Endothelial cell (in vitro differentiated cells): ENCODE results near the gene SMPD4. TPM values are rescaled to one million over a fixed set of nuclear protein-coding genes. Genes with fewer than 3 reads are reported as not detected.
"Not testable (repeated sequence)": the region's sequence is repeated elsewhere in the genome, so short reads cannot be mapped to it uniquely, and the experiment has no call there.

Source experiments
- DNase-seq: peaks from one replicate; pipeline ENCODE4 v3.0.0; 2021; ENCODE audit warnings: low spot score
- H3K27ac Mint-ChIP-seq: one replicate; pipeline ENCODE4 v1.8.0; 2021; ENCODE audit warnings: mixed read lengths, inconsistent platforms; ENCODE audit not compliant: unreplicated experiment
- H3K27me3 Mint-ChIP-seq: one replicate; pipeline ENCODE4 v1.8.0; 2021; ENCODE audit warnings: mild to moderate bottlenecking, moderate library complexity, mixed read lengths, inconsistent platforms; ENCODE audit not compliant: unreplicated experiment
- H3K36me3 Mint-ChIP-seq: one replicate; pipeline ENCODE4 v1.8.0; 2021; ENCODE audit warnings: mild to moderate bottlenecking, low read depth, mixed read lengths, inconsistent platforms; ENCODE audit not compliant: unreplicated experiment
- H3K4me1 Mint-ChIP-seq: one replicate; pipeline ENCODE4 v1.8.0; 2021; ENCODE audit warnings: mild to moderate bottlenecking, mixed read lengths, inconsistent platforms; ENCODE audit not compliant: unreplicated experiment
- H3K4me3 Mint-ChIP-seq: one replicate; pipeline ENCODE4 v1.8.0; 2021; ENCODE audit warnings: mild to moderate bottlenecking, mixed read lengths, inconsistent platforms; ENCODE audit not compliant: unreplicated experiment
- H3K9me3 Mint-ChIP-seq: one replicate; pipeline ENCODE4 v1.8.0; 2021; ENCODE audit warnings: mixed read lengths, inconsistent platforms; ENCODE audit not compliant: unreplicated experiment
- long read RNA-seq: library from polyadenylated mRNA; unstranded; transcript quantifications from one replicate; pipeline ENCODE4 v2.0.0, GENCODE V29; 2020; ENCODE audit not compliant: unreplicated experiment
- total RNA-seq: library from RNA; stranded (reverse); fragmentation: NEBNext Ultra II Directional; extraction: Animal tissue kit (Norgen Biotek cat#: 25700); gene quantifications from one replicate; pipeline ENCODE4 v1.2.1, GENCODE V29; 2021; ENCODE audit not compliant: unreplicated experiment
- TF ChIP-seq, protein P1 (sequence below): fragments of 200-600 bp; sonication (generic); IDR thresholded peaks from one replicate; pipeline ENCODE4 v1.5.0; 2021; ENCODE audit warnings: antibody characterized with exemption; ENCODE audit not compliant: unreplicated experiment

The SMPD4 gene, protein sequence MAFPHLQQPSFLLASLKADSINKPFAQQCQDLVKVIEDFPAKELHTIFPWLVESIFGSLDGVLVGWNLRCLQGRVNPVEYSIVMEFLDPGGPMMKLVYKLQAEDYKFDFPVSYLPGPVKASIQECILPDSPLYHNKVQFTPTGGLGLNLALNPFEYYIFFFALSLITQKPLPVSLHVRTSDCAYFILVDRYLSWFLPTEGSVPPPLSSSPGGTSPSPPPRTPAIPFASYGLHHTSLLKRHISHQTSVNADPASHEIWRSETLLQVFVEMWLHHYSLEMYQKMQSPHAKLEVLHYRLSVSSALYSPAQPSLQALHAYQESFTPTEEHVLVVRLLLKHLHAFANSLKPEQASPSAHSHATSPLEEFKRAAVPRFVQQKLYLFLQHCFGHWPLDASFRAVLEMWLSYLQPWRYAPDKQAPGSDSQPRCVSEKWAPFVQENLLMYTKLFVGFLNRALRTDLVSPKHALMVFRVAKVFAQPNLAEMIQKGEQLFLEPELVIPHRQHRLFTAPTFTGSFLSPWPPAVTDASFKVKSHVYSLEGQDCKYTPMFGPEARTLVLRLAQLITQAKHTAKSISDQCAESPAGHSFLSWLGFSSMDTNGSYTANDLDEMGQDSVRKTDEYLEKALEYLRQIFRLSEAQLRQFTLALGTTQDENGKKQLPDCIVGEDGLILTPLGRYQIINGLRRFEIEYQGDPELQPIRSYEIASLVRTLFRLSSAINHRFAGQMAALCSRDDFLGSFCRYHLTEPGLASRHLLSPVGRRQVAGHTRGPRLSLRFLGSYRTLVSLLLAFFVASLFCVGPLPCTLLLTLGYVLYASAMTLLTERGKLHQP
- 65.6 TPM for total RNA-seq
- long read RNA-seq, full-length matches to known transcripts: 8 of 15 reads
- long read RNA-seq, partial matches to known transcripts: 0 of 15 reads
- long read RNA-seq, other reads (novel, unspliced or antisense): 7 of 15 reads

DNA sequence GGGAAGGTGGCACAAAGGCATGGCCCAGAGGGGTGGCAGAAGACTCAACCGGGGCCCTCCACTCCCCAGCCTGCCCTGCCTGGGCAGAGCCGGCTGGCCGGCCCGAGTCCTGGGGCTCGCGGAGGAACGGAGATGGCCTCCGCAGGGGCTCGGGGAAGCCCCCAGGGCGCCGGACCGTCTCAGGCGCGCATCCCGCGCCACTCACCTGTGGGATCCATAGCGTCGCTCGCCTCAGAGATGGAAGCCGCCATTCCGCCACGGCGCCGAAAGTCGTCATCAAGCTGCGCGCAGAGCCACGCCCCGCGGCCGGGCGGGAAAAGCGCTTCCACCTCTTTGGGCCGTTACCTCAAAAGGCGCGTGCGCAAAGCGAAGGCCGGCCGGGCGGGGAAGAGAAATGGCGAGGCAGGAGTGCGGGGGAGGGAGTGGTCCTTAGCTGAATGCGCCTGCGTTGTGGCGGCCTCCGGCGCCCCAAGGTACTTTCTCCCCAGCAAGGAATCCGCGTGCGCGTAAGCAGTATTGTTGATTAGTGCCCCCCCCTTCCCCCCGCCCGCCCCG is at the start of gene SMPD4:
TSS of gene SMPD4 (minus strand) at position 278 of the 555 bp plus-strand sequence. CDS start 5,010 bp downstream, outside the sequence.
- H3K27ac Mint-ChIP-seq: peak within 1 kb of the TSS; percentile 91
- DNase-seq: peak; percentile 98
- peak within 1 kb of the TSS; percentile 97 for H3K4me3 Mint-ChIP-seq
- H3K36me3 Mint-ChIP-seq: no peaks in the 10 kb centered on the region
- no peaks in the 10 kb centered on the region for H3K9me3 Mint-ChIP-seq
- TF ChIP-seq, protein P1, sequence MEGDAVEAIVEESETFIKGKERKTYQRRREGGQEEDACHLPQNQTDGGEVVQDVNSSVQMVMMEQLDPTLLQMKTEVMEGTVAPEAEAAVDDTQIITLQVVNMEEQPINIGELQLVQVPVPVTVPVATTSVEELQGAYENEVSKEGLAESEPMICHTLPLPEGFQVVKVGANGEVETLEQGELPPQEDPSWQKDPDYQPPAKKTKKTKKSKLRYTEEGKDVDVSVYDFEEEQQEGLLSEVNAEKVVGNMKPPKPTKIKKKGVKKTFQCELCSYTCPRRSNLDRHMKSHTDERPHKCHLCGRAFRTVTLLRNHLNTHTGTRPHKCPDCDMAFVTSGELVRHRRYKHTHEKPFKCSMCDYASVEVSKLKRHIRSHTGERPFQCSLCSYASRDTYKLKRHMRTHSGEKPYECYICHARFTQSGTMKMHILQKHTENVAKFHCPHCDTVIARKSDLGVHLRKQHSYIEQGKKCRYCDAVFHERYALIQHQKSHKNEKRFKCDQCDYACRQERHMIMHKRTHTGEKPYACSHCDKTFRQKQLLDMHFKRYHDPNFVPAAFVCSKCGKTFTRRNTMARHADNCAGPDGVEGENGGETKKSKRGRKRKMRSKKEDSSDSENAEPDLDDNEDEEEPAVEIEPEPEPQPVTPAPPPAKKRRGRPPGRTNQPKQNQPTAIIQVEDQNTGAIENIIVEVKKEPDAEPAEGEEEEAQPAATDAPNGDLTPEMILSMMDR: no peak
- peaks cover 4% of the 10 kb centered on the region for H3K4me1 Mint-ChIP-seq
- peaks cover 5% of the 10 kb centered on the region for H3K27me3 Mint-ChIP-seq

DNA sequence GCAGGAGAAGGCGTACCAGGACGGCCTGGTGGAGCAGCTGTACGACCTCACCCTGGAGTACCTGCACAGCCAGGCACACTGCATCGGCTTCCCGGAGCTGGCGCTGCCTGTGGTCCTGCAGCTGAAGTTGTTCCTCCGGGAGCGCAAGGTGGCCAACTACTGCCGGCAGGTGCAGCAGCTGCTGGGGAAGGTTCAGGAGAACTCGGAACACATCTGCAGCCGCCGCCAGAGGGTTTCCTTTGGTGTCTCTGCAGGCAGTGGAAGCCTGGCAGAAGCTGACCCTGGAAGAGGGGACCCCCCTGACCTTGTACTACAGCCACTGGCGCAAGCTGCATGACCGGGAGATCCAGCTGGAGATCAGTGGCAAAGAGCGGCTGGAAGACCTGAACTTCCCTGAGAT is 49.5 kb upstream of the SMPD4 start:
- H3K4me3 Mint-ChIP-seq, H3K4me1 Mint-ChIP-seq, H3K9me3 Mint-ChIP-seq, DNase-seq, H3K27ac Mint-ChIP-seq, H3K27me3 Mint-ChIP-seq, H3K36me3 Mint-ChIP-seq: not testable (repeated sequence)

GRCh38 chr2:130230376-130230775 is 49.0 kb upstream of the SMPD4 start:
- H3K4me3 Mint-ChIP-seq, H3K27me3 Mint-ChIP-seq, H3K36me3 Mint-ChIP-seq, DNase-seq, H3K27ac Mint-ChIP-seq, H3K9me3 Mint-ChIP-seq, H3K4me1 Mint-ChIP-seq: not testable (repeated sequence)

- DNase-seq, H3K27ac Mint-ChIP-seq, H3K27me3 Mint-ChIP-seq: not testable (repeated sequence)
These were observed 47.7 kb upstream of the SMPD4 start for GRCh38 chr2:130229161-130229510.

GRCh38 chr2:130228467-130229160 is 47.2 kb upstream of the SMPD4 start:
- H3K36me3 Mint-ChIP-seq, H3K27ac Mint-ChIP-seq, H3K4me3 Mint-ChIP-seq, H3K27me3 Mint-ChIP-seq, H3K9me3 Mint-ChIP-seq, DNase-seq, H3K4me1 Mint-ChIP-seq: not testable (repeated sequence)

More at GRCh38 chr2:130229161-130229510, 47.7 kb upstream of the SMPD4 start:
- not testable (repeated sequence) for H3K4me1 Mint-ChIP-seq, H3K9me3 Mint-ChIP-seq, H3K36me3 Mint-ChIP-seq, H3K4me3 Mint-ChIP-seq

DNA sequence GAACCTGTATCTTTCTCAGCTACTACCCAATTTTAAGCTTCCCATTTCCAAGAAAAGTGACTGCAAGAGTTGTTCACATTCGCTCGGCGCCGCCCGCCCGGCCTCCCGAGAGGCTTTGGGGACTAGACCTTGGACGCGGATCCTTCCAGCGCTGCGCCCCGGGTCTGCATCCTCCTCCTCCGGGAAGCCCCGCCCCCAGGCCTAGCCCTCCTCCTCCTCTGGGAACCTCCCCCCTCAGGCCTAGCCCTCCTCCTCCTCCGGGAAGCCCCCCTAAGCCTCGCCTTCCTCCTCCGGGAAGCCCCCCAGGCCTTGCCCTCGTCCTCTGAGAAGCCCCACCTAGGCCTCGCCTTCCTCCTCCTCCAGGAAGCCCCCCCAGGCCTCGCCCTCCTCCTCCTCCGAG is 46.6 kb upstream of the SMPD4 start:
- H3K27ac Mint-ChIP-seq, H3K27me3 Mint-ChIP-seq, DNase-seq, H3K36me3 Mint-ChIP-seq, H3K9me3 Mint-ChIP-seq, H3K4me1 Mint-ChIP-seq, H3K4me3 Mint-ChIP-seq: not testable (repeated sequence)

GRCh38 chr2:130222523-130222922 is 41.1 kb upstream of the SMPD4 start:
- H3K27me3 Mint-ChIP-seq, DNase-seq, H3K4me1 Mint-ChIP-seq, H3K36me3 Mint-ChIP-seq, H3K9me3 Mint-ChIP-seq, H3K27ac Mint-ChIP-seq, H3K4me3 Mint-ChIP-seq: not testable (repeated sequence)

- not testable (repeated sequence) for H3K9me3 Mint-ChIP-seq, H3K4me3 Mint-ChIP-seq, H3K27ac Mint-ChIP-seq, DNase-seq, H3K27me3 Mint-ChIP-seq, H3K36me3 Mint-ChIP-seq, H3K4me1 Mint-ChIP-seq
These were observed 39.1 kb upstream of the SMPD4 start for GRCh38 chr2:130220505-130220904.

- not testable (repeated sequence) for H3K4me1 Mint-ChIP-seq, H3K9me3 Mint-ChIP-seq, H3K27ac Mint-ChIP-seq, H3K36me3 Mint-ChIP-seq, H3K4me3 Mint-ChIP-seq, DNase-seq, H3K27me3 Mint-ChIP-seq
These were observed 37.7 kb upstream of the SMPD4 start for GRCh38 chr2:130219147-130219546.

DNA sequence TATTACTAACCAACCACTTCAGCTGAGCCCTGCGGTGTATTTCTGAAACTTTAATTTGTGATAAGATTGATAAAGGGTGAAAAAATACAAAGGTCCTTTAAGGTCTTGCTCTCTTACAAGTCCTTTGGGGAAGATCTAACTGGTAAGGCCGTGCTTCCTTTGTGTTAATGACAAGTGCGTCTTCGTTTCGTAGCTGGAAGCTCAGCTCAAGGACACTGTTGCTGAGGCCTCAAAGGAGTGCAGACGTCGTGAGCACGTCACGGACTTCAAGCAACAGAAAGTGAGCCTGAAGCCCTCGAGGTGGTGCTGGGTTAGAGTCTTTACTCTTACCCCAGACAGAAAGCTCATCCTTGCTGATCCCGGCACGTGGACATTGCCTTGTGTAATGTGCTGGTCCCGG is 25.6 kb upstream of the SMPD4 start:
- not testable (repeated sequence) for H3K9me3 Mint-ChIP-seq, H3K4me3 Mint-ChIP-seq, H3K27ac Mint-ChIP-seq

More for the DNA sequence above, 25.6 kb upstream of the SMPD4 start:
- not testable (repeated sequence) for H3K27me3 Mint-ChIP-seq, H3K36me3 Mint-ChIP-seq, DNase-seq, H3K4me1 Mint-ChIP-seq
